NCI-H146 treated with DMSO at 0.1 percent for 48 hours (cell line): ENCODE measurements around the gene C19orf85.
"Not testable (repeated sequence)": the region's sequence is repeated elsewhere in the genome, so short reads cannot be mapped to it uniquely, and the experiment has no call there.

ENCODE experiments used
- DNase-seq: peaks from one replicate; lab custom pipeline; 2025; ENCODE audit not compliant: unreplicated experiment; lab: John Stamatoyannopoulos, UW

The C19orf85 gene

DNA sequence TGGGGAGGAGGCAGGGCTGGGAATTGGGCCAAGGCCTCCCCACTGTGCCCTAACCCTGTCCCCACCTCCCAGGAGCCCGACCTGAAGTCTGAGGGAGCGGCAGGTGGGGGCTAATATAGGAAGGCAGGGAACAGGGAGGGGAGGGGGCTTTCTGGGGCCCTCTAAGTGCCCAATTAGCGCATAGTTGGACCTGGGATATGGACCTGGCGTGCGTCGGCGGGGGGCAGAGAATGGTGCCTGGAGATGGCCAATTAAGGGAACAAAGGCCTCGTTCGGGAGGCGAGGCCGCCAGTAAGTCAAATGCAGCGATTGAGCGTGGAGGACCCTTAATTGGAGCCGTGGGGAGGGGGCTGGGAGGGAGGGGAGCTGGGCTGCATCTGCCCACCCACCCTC lies at the start of gene C19orf85:
Gene C19orf85 (minus strand): TSS at position 90 of the 393 bp plus-strand sequence. CDS start 197 bp downstream, outside the sequence.
- peak; percentile 38 for DNase-seq

DNA sequence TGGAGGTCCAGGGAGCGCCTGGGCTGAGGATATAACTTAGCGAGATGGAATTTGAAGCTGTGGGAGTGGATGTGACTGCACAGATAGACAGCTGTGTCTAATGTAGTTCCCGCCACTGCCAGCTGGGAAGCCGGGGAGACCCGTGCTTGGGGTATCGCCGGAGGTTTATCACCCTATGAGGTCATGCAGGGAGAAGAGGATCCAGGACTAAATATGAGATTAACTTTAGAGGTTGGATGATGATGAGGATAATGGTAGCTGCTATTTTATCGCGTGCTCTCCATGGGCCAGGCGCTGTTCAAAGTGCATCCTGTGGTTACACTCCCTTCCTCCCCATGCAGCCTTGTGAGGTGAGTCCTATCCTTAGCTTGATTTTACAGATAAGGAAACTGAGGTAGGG lies 43.6 kb upstream of the C19orf85 start:
- no peak for DNase-seq

- DNase-seq = no peak
These were observed 40.4 kb upstream of the C19orf85 start for GRCh38 chr19:55504981-55505380.

DNA sequence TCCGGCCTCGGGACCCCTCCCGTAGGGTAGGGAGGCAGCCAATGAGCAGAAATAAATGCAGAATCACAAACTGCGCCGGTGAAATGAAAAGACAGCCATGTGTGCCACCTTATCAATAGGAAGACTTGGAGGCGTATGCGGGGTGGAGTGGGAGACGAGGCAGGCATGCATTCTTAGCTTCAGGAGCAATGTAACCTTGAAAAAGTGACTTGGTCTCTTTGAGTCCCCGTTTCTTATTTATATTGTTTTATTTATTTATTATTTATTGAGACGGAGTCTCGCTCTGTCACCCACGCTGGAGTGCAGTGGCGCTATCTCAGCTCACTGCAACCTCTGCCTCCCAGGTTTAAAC lies 39.7 kb upstream of the C19orf85 start:
- DNase-seq = no peak

GRCh38 chr19:55503502-55504251 lies 39.1 kb upstream of the C19orf85 start:
- DNase-seq = peak; percentile 92

- no peak for DNase-seq
These were observed 38.6 kb upstream of the C19orf85 start for GRCh38 chr19:55503157-55503501.

DNA sequence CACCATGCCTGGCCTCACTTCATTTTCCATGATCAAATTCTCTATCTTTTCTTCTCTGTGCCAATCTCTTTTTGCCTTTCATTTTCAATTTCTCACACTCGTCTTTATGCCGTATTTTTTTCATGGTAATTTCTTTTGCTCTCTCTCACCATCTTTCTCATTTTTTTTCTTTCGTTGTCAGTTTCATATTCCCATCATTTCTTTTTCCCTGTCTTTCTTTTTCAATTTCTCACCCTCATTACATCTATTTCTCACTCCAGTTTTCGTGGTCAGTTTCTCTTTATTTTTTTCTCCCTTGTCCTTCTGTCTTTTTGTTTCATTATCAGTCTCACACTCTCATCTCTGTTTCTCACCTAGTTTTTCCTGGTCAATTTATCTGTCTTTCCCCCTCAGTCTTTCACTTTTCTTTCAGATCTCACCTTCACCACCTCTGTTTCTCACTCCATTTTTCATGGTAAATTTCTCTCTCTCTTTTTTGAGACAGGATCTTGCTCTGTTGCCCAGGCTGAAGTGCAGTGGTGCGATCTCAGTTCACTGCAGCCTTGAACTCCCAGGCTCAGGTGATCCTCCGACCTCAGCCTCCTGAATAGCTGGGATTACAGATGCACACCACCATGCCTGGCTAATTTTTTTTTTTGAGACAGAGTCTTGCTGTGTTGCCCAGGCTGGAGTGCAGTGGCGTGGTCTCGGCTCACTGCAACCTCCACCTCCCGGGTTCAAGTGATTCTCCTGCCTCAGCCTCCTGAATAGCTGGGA lies 37.8 kb upstream of the C19orf85 start:
- DNase-seq = no peak

- DNase-seq = no peak
These were observed 35.9 kb upstream of the C19orf85 start for GRCh38 chr19:55500368-55500952.

DNA sequence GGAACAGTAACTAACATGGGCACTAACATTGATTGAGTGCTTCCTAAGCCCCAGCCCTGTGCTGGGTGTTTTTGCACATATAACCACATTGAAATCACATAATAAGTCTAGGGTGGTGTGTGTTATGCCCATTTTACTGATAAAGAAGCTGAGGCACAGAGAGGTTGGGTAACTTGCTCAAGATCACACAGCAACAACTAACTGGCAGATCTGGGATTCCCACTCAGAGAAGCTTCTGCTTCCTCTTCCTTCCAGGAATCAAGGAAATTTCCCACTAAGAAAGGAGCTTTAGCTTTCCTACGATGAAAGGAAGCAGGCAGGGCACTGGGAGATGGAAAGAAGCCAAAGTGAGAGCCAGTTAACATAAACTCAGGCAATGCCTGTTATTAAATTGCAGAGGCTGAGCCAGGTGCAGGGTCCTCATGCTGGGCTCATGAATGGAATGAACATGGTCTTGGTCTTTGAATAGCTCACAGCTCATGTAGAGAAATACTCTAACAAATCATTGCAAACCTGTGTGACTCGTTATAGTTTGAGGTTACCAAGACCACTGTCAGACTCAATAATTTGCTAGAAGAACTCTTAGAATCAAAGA lies 33.8 kb upstream of the C19orf85 start:
- DNase-seq = peak; percentile 18

- no peak for DNase-seq
These were observed 33.2 kb upstream of the C19orf85 start for GRCh38 chr19:55497763-55498162.

DNA sequence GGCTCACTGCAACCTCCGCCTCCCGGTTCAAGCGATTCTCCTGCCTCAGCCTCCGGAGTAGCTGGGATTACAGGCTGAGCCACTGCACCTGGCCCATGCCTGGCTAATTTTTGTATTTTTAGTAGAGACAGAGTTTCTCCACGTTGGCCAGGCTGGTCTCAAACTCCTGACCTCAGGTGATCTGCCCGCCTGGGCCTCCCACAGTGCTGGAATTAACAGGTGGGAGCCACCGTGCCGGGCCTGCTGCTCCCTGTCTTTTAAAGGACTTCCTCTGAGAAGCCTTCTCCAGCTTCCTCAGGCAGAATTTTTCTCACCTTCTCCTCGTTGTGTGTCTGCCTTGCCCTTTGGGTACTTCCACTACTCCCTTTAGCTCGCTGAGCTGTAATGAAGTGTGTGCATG lies 32.3 kb upstream of the C19orf85 start:
- DNase-seq = not testable (repeated sequence)

- DNase-seq = peak; percentile 63
These were observed 31.2 kb upstream of the C19orf85 start for GRCh38 chr19:55495646-55496349.

DNA sequence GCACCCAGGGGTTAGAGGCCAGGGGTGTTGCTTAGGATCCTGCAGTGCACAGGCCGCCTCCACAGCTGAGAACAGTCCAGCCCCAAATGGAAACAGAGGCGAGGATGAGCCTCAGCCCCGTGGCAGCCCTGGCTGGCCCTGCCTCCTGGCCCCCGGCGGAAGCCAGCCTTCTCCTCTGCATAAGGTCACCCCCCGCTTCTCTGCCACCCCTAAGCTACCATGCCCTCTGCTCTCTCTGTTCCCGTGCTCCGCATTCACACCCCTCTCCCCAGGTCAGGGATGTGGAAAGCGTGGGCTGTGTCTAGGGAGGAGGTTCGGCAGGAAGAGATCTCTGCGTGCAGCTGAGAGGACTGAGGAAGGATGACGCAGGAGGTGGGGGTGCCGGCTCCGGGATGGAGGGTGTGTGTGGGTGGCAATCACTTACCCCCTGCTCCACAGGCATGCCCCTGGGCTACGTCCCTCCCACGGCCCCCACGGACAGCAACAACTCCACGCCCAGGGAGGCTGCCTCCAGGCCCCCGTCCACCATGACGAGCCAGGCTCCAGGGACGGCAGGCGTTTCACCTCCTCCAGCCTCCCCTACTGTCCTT lies 29.7 kb upstream of the C19orf85 start:
- DNase-seq = no peak

DNA sequence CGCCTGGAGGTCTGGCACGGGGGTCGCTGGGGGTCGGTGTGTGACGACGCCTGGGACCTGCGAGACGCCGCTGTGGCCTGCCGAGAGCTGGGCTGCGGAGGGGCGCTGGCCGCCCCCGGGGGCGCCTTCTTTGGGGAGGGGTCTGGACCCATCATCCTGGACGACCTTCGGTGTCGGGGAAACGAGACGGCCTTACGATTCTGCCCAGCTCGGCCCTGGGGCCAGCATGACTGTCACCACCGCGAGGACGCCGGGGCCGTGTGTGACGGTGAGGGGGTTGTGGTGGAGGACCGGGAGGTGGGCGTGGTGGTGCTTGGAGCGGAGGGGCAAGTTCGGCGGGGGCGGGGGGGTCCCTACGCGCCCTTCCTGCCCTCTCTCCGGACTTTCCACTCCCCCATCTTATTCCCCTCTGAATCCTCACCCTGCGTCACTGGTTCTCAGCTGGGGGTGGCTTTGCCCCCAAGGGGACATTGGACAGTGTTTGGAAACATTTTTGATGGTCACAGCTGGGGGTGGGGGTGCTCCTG lies 29.2 kb upstream of the C19orf85 start:
- no peak for DNase-seq

DNA sequence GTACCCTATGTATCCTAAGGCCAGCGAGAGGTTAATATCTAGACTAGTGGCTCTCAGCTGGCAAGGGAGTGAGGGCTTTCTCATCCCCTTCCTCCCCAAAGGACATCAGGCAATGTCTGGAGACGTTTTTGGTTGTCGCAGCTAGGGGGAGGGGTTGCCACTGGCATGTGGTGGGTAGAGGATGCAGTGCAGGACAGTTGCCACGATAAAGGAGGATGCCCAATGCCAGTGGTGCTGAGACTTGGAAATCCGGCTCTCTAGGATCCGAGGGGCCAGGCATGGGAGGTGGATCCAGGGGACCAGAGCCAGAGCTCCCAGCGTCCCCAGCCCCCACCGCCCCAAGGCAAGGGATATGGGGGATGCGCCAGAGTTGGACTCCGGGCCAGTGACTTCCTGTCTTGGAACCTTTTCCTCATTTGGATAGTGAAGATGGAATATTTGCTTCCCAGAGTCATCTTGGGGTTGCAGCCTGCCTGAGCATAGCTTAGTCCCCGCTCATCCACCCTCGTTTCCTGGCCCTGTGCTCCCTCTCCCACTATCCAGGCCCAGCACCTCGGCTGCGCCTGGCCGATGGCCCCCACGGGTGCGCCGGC lies 28.6 kb upstream of the C19orf85 start:
- DNase-seq = no peak

DNA sequence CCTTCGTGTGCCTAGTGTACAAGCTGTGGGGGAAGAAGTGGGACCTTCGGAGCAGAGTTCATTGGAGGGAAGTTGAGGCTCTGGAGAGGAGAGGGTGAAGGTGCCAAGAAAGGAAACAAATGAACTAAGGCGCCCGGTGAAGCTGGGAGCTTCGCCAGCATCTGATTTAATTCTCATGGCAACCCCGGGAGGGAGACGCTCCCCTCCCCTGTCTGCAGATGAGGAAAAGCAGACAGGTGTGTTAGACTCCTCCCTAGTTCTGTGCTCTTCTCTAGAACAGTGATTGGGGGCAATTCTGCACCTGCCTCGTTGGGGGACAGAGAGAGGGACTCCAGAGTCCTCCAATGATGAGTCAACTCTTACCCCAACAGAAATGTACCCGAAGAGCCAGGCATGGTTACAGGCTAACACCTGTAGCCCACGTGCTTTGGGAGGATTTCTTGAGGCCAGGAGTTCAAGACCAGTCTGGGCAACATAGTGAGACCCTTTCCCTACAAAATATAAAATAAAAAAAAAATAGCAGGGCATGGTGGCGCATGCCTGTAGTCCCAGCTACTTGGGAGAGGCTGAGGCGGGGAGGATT lies 27.9 kb upstream of the C19orf85 start:
- DNase-seq = peak; percentile 41

DNA sequence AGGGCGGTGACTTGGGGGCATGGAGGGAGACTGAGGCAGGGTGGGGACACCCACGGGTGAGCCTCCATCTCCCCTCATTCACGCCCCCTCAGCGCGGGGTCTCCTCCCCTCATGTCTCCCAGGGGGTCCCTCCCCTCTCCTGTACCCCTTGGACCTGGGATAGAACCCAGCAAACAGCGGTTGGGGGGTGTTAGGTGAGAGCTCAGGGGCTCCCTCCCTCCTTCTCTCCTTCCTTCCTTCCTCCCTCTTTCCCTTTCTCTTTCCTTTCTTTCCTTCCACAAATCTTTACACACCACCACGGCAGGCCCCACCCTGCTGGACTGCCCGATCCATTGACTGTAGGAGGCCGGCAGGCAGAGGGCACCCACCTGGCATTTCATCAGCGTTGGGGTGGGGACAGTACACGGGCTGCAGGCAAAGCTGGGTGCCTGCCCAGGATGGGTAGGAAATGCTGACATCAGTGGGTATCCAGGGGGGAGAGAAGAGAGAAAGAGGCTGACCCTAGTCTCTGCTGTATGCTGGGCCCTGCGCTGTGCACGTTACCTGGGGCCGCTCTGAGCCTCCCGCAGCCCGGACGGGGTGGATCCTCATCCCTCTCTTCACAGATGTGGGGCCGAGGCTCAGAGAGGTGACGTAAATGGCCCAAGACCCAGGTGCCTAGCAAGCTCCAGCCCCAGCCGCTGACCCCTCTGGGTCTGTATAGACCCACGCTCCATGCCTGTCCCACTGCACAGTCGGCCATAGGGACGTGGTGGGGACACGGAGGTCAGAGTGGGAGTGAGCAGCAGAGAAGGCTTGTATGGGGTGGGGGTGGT lies 27.2 kb upstream of the C19orf85 start:
- no peak for DNase-seq

- DNase-seq = no peak
These were observed 26.2 kb upstream of the C19orf85 start for GRCh38 chr19:55490478-55491432.
